GM23338 (cell line): ENCODE data around the gene CAST. TPM values are rescaled to one million over a fixed set of nuclear protein-coding genes. Genes with fewer than 3 reads are reported as not detected.

Experiments
- ATAC-seq: fragments of 200-7000 bp; cut with Tn5 transposase; 3 replicates; pipeline ENCODE4 v1.9.1; 2020
- DNase-seq: peaks from one replicate; pipeline ENCODE4 v3.0.0-alpha.2; 2015; ENCODE audit warnings: low spot score
- H2AFZ ChIP-seq: fragments of 200-600 bp; sonication (generic); 2 replicates; pipeline ENCODE4 v1.8.0; 2016; ENCODE audit warnings: antibody characterized with exemption, mild to moderate bottlenecking, moderate library complexity
- H3F3A ChIP-seq: fragments of 200-600 bp; sonication (generic); replicated peaks from 2 replicates; pipeline ENCODE4 v1.8.0; 2017; ENCODE audit warnings: antibody characterized with exemption, mixed run types, low read depth
- H3K27ac ChIP-seq: fragments of 200-600 bp; sonication (generic); 2 replicates; pipeline ENCODE4 v1.6.1; 2016; ENCODE audit warnings: low read depth
- H3K27me3 ChIP-seq: fragments of 200-600 bp; sonication (generic); 2 replicates; pipeline ENCODE4 v1.8.0; 2016; ENCODE audit warnings: mild to moderate bottlenecking, mixed run types, moderate library complexity; ENCODE audit not compliant: insufficient read depth
- H3K36me3 ChIP-seq: fragments of 200-600 bp; sonication (generic); 2 replicates; pipeline ENCODE4 v1.8.0; 2016; ENCODE audit warnings: mild to moderate bottlenecking; ENCODE audit not compliant: insufficient read depth
- H3K4me1 ChIP-seq: fragments of 200-600 bp; sonication (generic); 2 replicates; pipeline ENCODE4 v1.8.0; 2016; ENCODE audit warnings: mild to moderate bottlenecking, moderate library complexity; ENCODE audit not compliant: insufficient read depth
- H3K4me2 ChIP-seq: fragments of 200-600 bp; sonication (generic); 2 replicates; pipeline ENCODE4 v1.7.1; 2017; ENCODE audit warnings: mixed run types
- H3K4me3 ChIP-seq: fragments of 200-600 bp; sonication (generic); 2 replicates; pipeline ENCODE4 v1.6.1; 2016; ENCODE audit warnings: mixed run types
- H3K79me2 ChIP-seq: fragments of 200-600 bp; sonication (generic); replicated peaks from 2 replicates; pipeline ENCODE4 v1.8.0; 2017; ENCODE audit warnings: mild to moderate bottlenecking; ENCODE audit not compliant: insufficient read depth
- H3K9me2 ChIP-seq: fragments of 200-600 bp; sonication (generic); 2 replicates; pipeline ENCODE4 v1.8.0; 2017; ENCODE audit not compliant: insufficient read depth
- H4K20me1 ChIP-seq: fragments of 200-600 bp; sonication (generic); replicated peaks from 2 replicates; pipeline ENCODE4 v1.8.0; 2017; ENCODE audit warnings: mild to moderate bottlenecking; ENCODE audit not compliant: insufficient read depth
- H3K27ac Mint-ChIP-seq: 2 replicates; pipeline ENCODE4 v1.8.0; 2020; ENCODE audit warnings: inconsistent platforms, mild to moderate bottlenecking, moderate library complexity, mixed read lengths
- H3K27me3 Mint-ChIP-seq: 3 replicates; pipeline ENCODE4 v1.8.0; 2022; ENCODE audit warnings: low read depth, mild to moderate bottlenecking, moderate library complexity, mixed read lengths, inconsistent platforms; ENCODE audit not compliant: insufficient read depth, poor library complexity
- H3K36me3 Mint-ChIP-seq: 3 replicates; pipeline ENCODE4 v1.8.0; 2021; ENCODE audit warnings: low read depth, mild to moderate bottlenecking, inconsistent platforms, moderate library complexity, mixed read lengths
- H3K4me1 Mint-ChIP-seq: 3 replicates; pipeline ENCODE4 v1.8.0; 2020; ENCODE audit warnings: mild to moderate bottlenecking, inconsistent platforms, mixed read lengths
- H3K4me3 Mint-ChIP-seq: 3 replicates; pipeline ENCODE4 v1.8.0; 2021; ENCODE audit warnings: moderate library complexity, mild to moderate bottlenecking, inconsistent platforms, mixed read lengths
- H3K9me3 Mint-ChIP-seq: 3 replicates; pipeline ENCODE4 v1.8.0; 2020; ENCODE audit warnings: moderate library complexity, mild to moderate bottlenecking, inconsistent platforms, mixed read lengths
- NANOG ChIP-seq: IDR thresholded peaks from 2 replicates; pipeline ENCODE4 v1.6.1; 2016; ENCODE audit warnings: antibody characterized with exemption, borderline replicate concordance
- POLR2AphosphoS5 ChIP-seq: IDR thresholded peaks from 2 replicates; pipeline ENCODE4 v1.6.1; 2016; ENCODE audit warnings: antibody characterized with exemption, low read depth
- STAT1 ChIP-seq: IDR thresholded peaks from one replicate; pipeline ENCODE4 v1.6.1; 2016; ENCODE audit warnings: antibody characterized with exemption; ENCODE audit not compliant: unreplicated experiment
- ZNF331 ChIP-seq: fragments of 250-450 bp; sonication (Bioruptor Pico); IDR thresholded peaks from 2 replicates; pipeline ENCODE4 v1.5.0; 2020; ENCODE audit warnings: low read depth, mild to moderate bottlenecking, moderate library complexity
- polyA plus RNA-seq: library from polyadenylated mRNA; unstranded; fragments of >200 nt; fragmentation: Nextera tagmentation; extraction: Ambion mirVana; gene quantifications from 2 replicates; pipeline ENCODE4 v1.2.1, GENCODE V29; 2016
- total RNA-seq: library from RNA; depleted of rRNA; stranded (reverse); fragments of >200 nt; shearing (Covaris generic); gene quantifications from 2 replicates; pipeline ENCODE4 v1.2.3, GENCODE V29; 2014
- TF ChIP-seq, protein P1 (sequence below): fragments of 250-450 bp; sonication (Bioruptor Pico); IDR thresholded peaks from 2 replicates; pipeline ENCODE4 v1.5.0; 2020; ENCODE audit warnings: mild to moderate bottlenecking, moderate library complexity
- TF ChIP-seq, protein P2 (sequence below): IDR thresholded peaks from 2 replicates; pipeline ENCODE4 v1.6.1; 2016; ENCODE audit warnings: antibody characterized with exemption

Gene CAST
- total and polyA plus RNA-seq, 2 experiments from 2014 or later: 37.9 to 57.7 TPM

- Histone ChIP-seq H3K4me3 (no peak overlapping the region), H3K27ac (no peak overlapping the region), H3K4me1 (no peaks in the 10 kb centered on the region), H4K20me1 (no peaks in the 10 kb centered on the region), H3K36me3 (no peaks in the 10 kb centered on the region; the same call in 1 of the 2 replicates), H2AFZ (no peak overlapping the region), H3K4me2 (no peak overlapping the region), H3F3A (no peaks in the 10 kb centered on the region), H3K79me2 (no peaks in the 10 kb centered on the region), H3K27me3 (no peaks in the 10 kb centered on the region), H3K9me2 (no peaks in the 10 kb centered on the region)
- DNase-seq: no peak
- ATAC-seq: no peak
- Mint-ChIP-seq H3K9me3 (no peaks in the 10 kb centered on the region), H3K27me3 (no peaks in the 10 kb centered on the region), H3K27ac (no peak overlapping the region), H3K4me1 (no peaks in the 10 kb centered on the region), H3K4me3 (no peak overlapping the region), H3K36me3 (peaks cover 4% of the 10 kb centered on the region; the same call in 1 of the 3 replicates)
- TF ChIP-seq, protein P1, sequence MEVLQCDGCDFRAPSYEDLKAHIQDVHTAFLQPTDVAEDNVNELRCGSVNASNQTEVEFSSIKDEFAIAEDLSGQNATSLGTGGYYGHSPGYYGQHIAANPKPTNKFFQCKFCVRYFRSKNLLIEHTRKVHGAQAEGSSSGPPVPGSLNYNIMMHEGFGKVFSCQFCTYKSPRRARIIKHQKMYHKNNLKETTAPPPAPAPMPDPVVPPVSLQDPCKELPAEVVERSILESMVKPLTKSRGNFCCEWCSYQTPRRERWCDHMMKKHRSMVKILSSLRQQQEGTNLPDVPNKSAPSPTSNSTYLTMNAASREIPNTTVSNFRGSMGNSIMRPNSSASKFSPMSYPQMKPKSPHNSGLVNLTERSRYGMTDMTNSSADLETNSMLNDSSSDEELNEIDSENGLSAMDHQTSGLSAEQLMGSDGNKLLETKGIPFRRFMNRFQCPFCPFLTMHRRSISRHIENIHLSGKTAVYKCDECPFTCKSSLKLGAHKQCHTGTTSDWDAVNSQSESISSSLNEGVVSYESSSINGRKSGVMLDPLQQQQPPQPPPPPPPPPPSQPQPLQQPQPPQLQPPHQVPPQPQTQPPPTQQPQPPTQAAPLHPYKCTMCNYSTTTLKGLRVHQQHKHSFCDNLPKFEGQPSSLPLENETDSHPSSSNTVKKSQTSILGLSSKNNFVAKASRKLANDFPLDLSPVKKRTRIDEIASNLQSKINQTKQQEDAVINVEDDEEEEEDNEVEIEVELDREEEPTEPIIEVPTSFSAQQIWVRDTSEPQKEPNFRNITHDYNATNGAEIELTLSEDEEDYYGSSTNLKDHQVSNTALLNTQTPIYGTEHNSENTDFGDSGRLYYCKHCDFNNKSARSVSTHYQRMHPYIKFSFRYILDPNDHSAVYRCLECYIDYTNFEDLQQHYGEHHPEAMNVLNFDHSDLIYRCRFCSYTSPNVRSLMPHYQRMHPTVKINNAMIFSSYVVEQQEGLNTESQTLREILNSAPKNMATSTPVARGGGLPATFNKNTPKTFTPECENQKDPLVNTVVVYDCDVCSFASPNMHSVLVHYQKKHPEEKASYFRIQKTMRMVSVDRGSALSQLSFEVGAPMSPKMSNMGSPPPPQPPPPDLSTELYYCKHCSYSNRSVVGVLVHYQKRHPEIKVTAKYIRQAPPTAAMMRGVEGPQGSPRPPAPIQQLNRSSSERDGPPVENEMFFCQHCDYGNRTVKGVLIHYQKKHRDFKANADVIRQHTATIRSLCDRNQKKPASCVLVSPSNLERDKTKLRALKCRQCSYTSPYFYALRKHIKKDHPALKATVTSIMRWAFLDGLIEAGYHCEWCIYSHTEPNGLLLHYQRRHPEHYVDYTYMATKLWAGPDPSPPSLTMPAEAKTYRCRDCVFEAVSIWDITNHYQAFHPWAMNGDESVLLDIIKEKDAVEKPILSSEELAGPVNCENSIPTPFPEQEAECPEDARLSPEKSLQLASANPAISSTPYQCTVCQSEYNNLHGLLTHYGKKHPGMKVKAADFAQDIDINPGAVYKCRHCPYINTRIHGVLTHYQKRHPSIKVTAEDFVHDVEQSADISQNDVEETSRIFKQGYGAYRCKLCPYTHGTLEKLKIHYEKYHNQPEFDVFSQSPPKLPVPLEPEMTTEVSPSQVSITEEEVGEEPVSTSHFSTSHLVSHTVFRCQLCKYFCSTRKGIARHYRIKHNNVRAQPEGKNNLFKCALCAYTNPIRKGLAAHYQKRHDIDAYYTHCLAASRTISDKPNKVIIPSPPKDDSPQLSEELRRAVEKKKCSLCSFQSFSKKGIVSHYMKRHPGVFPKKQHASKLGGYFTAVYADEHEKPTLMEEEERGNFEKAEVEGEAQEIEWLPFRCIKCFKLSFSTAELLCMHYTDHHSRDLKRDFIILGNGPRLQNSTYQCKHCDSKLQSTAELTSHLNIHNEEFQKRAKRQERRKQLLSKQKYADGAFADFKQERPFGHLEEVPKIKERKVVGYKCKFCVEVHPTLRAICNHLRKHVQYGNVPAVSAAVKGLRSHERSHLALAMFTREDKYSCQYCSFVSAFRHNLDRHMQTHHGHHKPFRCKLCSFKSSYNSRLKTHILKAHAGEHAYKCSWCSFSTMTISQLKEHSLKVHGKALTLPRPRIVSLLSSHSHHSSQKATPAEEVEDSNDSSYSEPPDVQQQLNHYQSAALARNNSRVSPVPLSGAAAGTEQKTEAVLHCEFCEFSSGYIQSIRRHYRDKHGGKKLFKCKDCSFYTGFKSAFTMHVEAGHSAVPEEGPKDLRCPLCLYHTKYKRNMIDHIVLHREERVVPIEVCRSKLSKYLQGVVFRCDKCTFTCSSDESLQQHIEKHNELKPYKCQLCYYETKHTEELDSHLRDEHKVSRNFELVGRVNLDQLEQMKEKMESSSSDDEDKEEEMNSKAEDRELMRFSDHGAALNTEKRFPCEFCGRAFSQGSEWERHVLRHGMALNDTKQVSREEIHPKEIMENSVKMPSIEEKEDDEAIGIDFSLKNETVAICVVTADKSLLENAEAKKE: no peak
- TF ChIP-seq ZNF331 (CRISPR knock-in tag) (no peak), STAT1 (no peak), POLR2AphosphoS5 (no peak), NANOG (no peak)
- TF ChIP-seq, protein P2, sequence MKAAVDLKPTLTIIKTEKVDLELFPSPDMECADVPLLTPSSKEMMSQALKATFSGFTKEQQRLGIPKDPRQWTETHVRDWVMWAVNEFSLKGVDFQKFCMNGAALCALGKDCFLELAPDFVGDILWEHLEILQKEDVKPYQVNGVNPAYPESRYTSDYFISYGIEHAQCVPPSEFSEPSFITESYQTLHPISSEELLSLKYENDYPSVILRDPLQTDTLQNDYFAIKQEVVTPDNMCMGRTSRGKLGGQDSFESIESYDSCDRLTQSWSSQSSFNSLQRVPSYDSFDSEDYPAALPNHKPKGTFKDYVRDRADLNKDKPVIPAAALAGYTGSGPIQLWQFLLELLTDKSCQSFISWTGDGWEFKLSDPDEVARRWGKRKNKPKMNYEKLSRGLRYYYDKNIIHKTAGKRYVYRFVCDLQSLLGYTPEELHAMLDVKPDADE: no peak
Measured at GRCh38 chr5:96755851-96756250, 93.7 kb downstream of the CAST start.
